Stimulated activated CD8-positive, alpha-beta memory T cell treated with anti-CD3 and anti-CD28 coated beads, Interleukin-4, amount 100 ng/mL, for 4 hours (primary cell): ENCODE measurements around the gene SERPINA3.

Source experiments
- DNase-seq, 2 donors: peaks; one replicate each; pipeline ENCODE4 v3.0.0-alpha.2; 2020; ENCODE audit warnings: low read depth in 2 of 2, low spot score in 1 of 2

The SERPINA3 gene

GRCh38 chr14:94650806-94651805, 38.9 kb downstream of the SERPINA3 start:
- no peak for DNase-seq

- no peak for DNase-seq
Observed at GRCh38 chr14:94653321-94653720, 41.1 kb downstream of the SERPINA3 start.

DNA sequence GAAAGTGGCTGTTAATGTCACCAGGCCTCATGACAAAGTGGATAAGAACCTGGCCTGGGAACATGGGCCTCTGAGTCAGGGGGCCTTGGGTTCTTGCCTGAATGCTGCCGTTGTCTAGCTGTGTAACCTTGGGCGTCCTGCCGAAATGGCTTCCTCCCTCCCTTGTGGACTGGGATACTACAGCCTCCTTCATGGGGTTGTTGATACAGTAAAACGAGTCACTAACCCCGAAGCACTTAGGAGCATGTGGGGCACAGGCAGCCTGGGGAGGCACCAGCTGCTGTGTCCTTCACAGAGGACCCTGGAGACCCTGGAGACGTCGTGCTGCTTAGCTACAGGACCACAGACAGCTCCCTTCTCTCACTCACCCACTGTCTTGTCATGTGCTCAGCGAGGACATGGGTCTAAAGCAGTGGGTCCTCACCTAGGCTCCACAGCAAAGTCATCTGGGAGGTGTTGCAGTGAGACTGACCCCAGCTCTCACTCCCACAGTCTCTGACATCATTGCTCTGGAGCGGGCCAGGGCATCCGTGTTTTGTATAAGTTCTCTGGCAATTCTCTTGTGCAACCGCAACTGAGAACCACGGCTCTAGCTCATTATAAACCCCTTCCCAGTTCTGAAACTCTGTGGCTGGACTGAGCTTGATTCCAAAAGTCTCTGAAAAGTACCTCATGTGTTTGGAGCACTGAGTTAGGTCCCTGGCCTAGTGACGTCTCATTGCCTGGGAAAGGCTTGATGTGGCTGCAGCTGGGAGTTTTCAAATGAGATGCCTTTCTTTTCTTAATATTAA, 42.1 kb downstream of the SERPINA3 start:
- no peak for DNase-seq

GRCh38 chr14:94655169-94655710, 43.0 kb downstream of the SERPINA3 start:
- no peak for DNase-seq

DNA sequence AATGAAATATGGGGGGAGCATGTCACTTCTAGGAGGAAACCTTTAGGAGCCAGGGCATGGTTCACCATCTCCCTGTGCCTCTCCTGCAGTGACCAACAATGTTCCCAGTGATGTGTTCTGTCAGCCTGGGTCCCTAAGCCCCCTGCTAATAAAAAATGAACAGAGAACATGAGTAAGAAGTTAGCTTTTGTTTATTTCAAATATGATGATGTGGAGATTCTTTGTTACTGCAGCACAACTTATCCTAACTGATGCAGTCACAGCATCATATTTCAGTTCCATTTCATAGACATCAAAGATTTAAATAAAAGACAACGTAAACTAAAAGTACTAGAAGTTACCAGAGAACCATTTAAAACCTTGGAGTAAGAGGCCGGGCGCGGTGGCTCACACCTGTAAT, 43.9 kb downstream of the SERPINA3 start:
- no peak for DNase-seq

GRCh38 chr14:94659256-94659655, 47.1 kb downstream of the SERPINA3 start:
- DNase-seq, result no peak

- DNase-seq, result no peak
Observed at GRCh38 chr14:94659901-94660300, 47.7 kb downstream of the SERPINA3 start.

- no peak for DNase-seq
Observed at GRCh38 chr14:94660306-94660946, 48.2 kb downstream of the SERPINA3 start.

DNA sequence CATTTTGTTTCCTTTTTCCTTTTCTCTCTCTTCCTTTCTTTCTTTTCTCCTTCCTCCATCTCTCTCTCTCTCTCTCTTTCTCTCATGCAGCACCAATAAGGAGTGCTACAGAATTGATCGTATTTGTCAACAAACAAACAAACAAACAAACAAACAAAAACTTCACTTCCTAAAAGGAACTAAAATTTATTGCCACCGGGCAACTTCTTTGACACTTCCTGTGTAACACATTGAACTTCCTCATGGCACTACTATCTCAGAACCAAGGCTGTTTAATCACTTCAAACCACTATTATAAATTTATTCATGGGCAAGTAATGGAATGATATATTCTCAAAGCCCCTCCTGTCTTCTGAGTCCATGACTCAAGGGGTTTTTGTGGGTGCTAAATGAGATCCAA, 51.3 kb downstream of the SERPINA3 start:
- DNase-seq, result no peak

GRCh38 chr14:94663965-94664704, 51.9 kb downstream of the SERPINA3 start:
- DNase-seq, result no peak

GRCh38 chr14:94665121-94665520, 52.9 kb downstream of the SERPINA3 start:
- no peak for DNase-seq

DNA sequence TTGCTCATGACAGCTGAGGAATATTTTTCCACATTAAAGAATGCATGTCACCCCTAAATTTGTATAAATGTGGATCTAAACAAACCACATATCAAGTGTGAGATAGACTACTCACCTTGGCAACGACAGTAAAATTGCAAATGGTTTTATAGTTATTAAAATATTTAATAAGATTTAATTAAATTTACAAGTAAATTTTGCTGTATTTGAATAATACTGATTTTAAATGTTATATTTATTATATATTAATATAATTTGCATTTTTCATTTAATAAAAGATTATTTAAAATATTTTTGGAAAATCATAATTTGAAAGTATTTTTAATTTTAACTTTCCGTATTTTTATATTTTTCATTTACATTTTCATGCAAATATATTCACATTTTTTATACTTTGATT, 53.4 kb downstream of the SERPINA3 start:
- DNase-seq, result no peak

DNA sequence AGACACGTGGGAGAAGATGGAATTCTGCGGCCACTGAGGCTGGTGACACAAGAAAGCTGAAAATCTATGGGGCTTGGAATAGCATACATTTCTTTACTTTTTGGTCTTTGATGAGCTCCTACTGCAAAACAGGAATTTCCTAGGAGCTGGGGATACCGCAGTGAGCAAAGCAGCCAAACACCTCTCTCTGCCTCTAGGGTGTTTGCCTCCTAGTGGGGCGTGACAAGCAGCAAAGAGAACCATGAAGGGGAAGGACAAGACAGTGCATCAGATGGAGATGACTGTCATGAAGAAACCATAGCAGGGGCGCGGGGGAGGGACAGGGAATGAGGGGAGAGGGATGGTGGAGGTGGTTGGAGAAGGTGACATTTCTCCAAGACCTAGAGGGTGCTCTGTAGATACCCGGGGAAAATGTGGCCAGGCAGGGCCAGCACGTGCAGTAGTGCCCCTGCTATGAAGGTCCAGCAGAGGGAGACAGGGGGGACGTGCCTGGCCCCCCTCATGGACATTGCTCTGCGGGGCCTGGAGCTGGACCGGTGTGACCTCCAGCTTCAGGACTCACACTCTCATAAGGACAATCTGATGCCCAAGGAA, 58.6 kb downstream of the SERPINA3 start:
- DNase-seq, result no peak

DNA sequence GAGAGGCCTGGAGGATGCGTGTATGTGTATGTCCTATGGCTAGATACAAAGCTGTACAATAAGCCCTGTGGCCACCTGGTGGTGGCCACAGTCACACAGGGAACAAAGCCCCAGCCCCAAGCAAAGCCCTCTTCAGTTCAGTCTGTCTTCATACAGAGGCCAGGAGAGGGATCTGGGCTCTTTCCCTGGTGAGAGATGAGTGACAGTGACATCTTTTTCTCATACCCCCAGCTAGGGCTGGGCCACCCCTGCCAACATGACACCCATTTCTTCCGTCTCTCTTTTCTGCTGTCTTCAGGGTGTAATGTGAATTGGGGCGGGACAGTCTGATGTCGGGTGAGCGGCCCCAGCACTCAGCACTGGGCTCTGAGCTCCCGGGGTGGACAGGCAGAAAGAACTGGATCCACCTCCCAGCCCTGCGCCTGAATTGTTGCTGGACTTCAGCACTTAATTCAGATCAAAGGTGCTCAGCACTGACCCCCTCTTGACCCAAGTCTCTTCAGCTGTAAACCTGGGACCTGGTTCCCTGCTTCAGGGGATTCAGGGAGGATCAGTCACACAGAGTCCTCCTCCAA, 59.8 kb downstream of the SERPINA3 start:
- DNase-seq, result no peak

- DNase-seq, result no peak
Observed at GRCh38 chr14:94673071-94673470, 60.9 kb downstream of the SERPINA3 start.
